Osteocyte (in vitro differentiated cells): Measurements from ENCODE around the gene PRMT1. TPM values are rescaled to one million over a fixed set of nuclear protein-coding genes. Genes with fewer than 3 reads are reported as not detected.

ENCODE experiments used
- DNase-seq: peaks from one replicate; pipeline ENCODE4 v3.0.0; 2021; ENCODE audit warnings: mixed read lengths; ENCODE audit not compliant: unreplicated experiment; ENCODE audit errors: extremely low spot score
- H3K27ac Mint-ChIP-seq: one replicate; pipeline ENCODE4 v1.8.0; 2021; ENCODE audit warnings: mild to moderate bottlenecking, mixed read lengths; ENCODE audit not compliant: unreplicated experiment
- H3K27me3 Mint-ChIP-seq: one replicate; pipeline ENCODE4 v1.8.0; 2021; ENCODE audit warnings: mixed read lengths; ENCODE audit not compliant: unreplicated experiment
- H3K36me3 Mint-ChIP-seq: one replicate; pipeline ENCODE4 v1.8.0; 2021; ENCODE audit warnings: mixed read lengths; ENCODE audit not compliant: unreplicated experiment
- H3K4me1 Mint-ChIP-seq: one replicate; pipeline ENCODE4 v1.8.0; 2021; ENCODE audit warnings: mixed read lengths; ENCODE audit not compliant: unreplicated experiment
- H3K4me3 Mint-ChIP-seq: one replicate; pipeline ENCODE4 v1.8.0; 2021; ENCODE audit warnings: mild to moderate bottlenecking, moderate library complexity, mixed read lengths; ENCODE audit not compliant: unreplicated experiment
- H3K9me3 Mint-ChIP-seq: one replicate; pipeline ENCODE4 v1.8.0; 2021; ENCODE audit warnings: mixed read lengths; ENCODE audit not compliant: unreplicated experiment
- total RNA-seq: library from RNA; stranded (reverse); gene quantifications from 2 replicates; pipeline ENCODE4 v1.2.1, GENCODE V29; 2021
- TF ChIP-seq, protein P1 (sequence below): fragments of 200-600 bp; sonication (generic); IDR thresholded peaks from 2 replicates; pipeline ENCODE4 v1.5.0; 2021; ENCODE audit warnings: antibody characterized with exemption, mild to moderate bottlenecking, moderate library complexity

PRMT1 gene
- total RNA-seq, 1 donor from 2014 or later = 126 TPM

DNA sequence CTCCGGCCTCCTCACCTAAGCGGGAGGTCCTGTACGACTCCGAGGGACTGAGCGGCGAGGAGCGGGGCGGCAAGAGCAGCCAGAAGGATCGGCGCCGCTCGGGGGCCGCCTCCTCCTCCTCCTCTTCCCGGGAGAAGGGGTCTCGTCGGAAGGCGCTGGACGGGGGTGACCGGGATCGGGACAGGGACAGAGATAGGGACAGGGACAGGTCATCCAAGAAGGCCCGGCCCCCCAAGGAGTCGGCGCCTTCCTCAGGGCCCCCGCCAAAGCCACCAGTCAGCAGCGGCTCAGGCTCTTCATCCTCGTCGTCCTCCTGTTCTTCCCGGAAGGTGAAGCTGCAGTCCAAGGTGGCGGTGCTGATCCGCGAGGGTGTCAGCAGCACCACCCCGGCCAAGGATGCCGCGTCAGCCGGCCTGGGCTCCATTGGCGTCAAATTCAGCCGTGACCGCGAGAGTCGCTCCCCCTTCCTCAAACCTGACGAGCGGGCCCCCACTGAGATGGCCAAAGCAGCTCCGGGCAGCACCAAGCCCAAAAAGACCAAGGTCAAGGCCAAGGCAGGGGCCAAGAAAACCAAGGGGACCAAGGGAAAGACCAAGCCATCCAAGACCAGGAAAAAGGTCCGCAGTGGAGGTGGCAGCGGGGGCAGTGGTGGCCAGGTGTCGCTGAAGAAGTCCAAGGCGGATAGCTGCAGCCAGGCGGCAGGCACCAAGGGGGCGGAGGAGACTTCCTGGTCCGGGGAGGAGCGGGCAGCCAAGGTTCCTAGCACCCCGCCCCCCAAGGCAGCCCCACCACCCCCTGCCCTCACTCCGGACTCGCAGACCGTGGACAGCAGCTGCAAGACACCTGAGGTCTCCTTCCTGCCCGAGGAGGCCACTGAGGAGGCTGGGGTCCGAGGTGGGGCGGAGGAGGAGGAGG is 24.3 kb upstream of the PRMT1 start:
- no peaks in the 10 kb centered on the region for H3K27me3 Mint-ChIP-seq

DNA sequence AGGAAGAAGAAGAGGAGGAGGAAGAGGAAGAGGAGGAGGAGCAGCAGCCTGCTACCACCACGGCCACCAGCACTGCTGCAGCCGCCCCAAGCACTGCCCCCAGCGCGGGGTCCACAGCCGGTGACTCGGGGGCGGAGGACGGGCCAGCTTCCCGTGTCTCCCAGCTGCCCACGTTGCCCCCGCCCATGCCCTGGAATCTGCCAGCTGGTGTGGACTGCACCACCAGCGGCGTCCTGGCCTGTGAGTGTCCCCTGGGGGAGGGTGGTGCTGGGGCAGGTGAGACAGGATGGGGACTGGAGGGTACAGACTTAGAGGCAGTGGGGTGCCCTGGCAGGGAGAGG is 23.6 kb upstream of the PRMT1 start:
- DNase-seq = no peak
- H3K4me3 Mint-ChIP-seq = no peak overlapping the region
- TF ChIP-seq, protein P1, sequence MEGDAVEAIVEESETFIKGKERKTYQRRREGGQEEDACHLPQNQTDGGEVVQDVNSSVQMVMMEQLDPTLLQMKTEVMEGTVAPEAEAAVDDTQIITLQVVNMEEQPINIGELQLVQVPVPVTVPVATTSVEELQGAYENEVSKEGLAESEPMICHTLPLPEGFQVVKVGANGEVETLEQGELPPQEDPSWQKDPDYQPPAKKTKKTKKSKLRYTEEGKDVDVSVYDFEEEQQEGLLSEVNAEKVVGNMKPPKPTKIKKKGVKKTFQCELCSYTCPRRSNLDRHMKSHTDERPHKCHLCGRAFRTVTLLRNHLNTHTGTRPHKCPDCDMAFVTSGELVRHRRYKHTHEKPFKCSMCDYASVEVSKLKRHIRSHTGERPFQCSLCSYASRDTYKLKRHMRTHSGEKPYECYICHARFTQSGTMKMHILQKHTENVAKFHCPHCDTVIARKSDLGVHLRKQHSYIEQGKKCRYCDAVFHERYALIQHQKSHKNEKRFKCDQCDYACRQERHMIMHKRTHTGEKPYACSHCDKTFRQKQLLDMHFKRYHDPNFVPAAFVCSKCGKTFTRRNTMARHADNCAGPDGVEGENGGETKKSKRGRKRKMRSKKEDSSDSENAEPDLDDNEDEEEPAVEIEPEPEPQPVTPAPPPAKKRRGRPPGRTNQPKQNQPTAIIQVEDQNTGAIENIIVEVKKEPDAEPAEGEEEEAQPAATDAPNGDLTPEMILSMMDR = no peak

More for the DNA sequence above, 24.3 kb upstream of the PRMT1 start:
- H3K4me1 Mint-ChIP-seq = no peaks in the 10 kb centered on the region
- H3K9me3 Mint-ChIP-seq = no peaks in the 10 kb centered on the region
- no peak overlapping the region for H3K4me3 Mint-ChIP-seq
- no peak overlapping the region for H3K27ac Mint-ChIP-seq
- TF ChIP-seq, protein P1 = no peak
- H3K36me3 Mint-ChIP-seq = peaks cover 26% of the 10 kb centered on the region
- DNase-seq = no peak

DNA sequence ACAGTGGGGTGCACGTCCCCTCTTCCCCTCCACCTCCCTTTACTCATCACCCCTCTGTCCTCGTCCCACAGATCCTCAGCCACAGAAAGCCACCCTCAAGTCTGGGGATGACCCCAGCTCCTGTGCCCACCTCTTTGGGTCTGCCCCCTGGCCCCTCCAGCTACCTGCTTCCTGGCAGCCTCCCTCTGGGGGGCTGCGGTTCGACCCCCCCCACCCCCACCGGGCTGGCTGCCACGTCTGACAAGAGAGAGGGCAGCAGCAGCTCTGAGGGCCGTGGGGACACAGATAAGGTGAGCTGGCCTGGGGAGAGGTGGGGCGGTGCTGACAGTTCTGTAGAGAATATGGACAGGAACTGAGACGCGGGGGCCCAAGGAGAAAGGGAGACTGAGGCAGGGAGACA is 22.5 kb upstream of the PRMT1 start:
- no peak overlapping the region for H3K4me3 Mint-ChIP-seq
- TF ChIP-seq, protein P1 = no peak
- DNase-seq = no peak
- H3K36me3 Mint-ChIP-seq = peaks cover 24% of the 10 kb centered on the region
- no peak overlapping the region for H3K27ac Mint-ChIP-seq
- H3K9me3 Mint-ChIP-seq = no peaks in the 10 kb centered on the region
- no peaks in the 10 kb centered on the region for H3K4me1 Mint-ChIP-seq
- no peaks in the 10 kb centered on the region for H3K27me3 Mint-ChIP-seq

More for the DNA sequence above, 23.6 kb upstream of the PRMT1 start:
- Mint-ChIP-seq H3K27me3 (no peaks in the 10 kb centered on the region), H3K36me3 (peaks cover 26% of the 10 kb centered on the region), H3K4me1 (no peaks in the 10 kb centered on the region), H3K9me3 (no peaks in the 10 kb centered on the region), H3K27ac (no peak overlapping the region)

DNA sequence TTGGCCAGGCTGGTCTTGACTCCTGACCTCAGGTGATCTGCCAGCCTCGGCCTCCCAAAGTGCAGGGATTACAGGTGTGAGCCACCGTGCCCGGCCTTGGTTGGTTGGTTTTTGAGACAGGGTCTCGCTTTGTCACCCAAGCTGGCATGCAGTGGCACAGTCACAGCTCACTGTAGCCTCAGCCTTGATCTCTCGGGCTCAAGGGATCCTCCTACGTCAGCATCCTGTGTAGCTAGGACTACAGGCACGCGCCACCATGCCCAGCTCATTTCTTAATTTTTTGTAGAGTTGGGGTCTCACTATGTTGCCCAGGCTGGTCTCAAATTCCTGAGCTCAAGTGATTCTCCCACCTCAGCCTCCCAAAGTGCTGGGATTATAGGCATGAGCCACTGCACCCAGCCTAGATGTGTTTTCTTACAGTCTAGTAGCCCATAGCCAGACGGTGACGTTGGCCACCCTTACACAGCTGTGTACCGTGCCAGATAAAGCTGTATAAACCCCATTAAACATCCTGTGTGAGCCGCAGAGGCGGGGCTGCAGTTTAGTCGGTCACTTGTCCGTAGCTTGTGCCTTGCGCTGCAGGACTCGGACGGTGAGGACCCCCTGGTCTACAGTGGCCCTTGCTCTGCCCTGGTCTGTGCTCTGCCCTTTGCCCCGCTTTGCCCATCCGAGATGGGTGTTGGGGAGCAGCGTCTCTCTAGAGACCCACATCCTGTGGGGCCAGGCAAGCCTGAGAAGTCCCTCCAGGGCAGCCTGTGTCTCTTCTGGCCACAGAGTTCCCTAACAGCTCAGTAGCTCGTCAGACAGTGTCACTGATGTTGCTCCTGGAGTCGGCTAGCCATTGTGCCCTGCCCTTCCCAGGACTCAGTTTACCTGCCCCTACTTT is 21.3 kb upstream of the PRMT1 start:
- no peak for DNase-seq
- no peaks in the 10 kb centered on the region for H3K27me3 Mint-ChIP-seq
- H3K4me1 Mint-ChIP-seq = no peaks in the 10 kb centered on the region
- no peak overlapping the region for H3K4me3 Mint-ChIP-seq
- TF ChIP-seq, protein P1 = no peak
- H3K27ac Mint-ChIP-seq = no peak overlapping the region
- no peaks in the 10 kb centered on the region for H3K9me3 Mint-ChIP-seq
- peaks cover 25% of the 10 kb centered on the region for H3K36me3 Mint-ChIP-seq
